GM21360 (cell line): ENCODE measurements around the gene KIAA1671.

ENCODE experiments used
- ATAC-seq: cut with Tn5 transposase; IDR thresholded peaks from one replicate; pipeline ENCODE4 v1.9.1; 2021; ENCODE audit warnings: mild to moderate bottlenecking, moderate library complexity; ENCODE audit not compliant: unreplicated experiment

The KIAA1671 gene

DNA sequence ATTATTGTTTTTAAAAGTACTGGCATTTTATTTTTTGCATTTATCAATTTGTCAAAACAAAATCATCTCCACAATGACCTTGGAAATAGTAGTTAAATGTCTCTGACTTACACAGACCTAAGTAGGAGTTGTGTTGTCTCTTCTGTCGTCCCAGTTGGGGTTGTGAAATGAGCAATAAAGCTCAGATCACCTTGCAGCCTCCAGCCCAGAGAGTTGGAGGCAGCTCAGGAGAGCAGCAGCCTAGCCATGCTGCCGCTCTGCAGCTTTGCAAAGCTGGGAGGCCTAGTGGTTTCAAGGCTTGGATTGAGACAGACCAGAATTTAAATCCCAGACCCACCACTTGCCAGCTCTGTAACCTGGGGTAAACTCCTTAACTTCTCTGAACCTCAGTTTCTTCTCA is 181.9 kb downstream of the KIAA1671 start:
- ATAC-seq: no peak

DNA sequence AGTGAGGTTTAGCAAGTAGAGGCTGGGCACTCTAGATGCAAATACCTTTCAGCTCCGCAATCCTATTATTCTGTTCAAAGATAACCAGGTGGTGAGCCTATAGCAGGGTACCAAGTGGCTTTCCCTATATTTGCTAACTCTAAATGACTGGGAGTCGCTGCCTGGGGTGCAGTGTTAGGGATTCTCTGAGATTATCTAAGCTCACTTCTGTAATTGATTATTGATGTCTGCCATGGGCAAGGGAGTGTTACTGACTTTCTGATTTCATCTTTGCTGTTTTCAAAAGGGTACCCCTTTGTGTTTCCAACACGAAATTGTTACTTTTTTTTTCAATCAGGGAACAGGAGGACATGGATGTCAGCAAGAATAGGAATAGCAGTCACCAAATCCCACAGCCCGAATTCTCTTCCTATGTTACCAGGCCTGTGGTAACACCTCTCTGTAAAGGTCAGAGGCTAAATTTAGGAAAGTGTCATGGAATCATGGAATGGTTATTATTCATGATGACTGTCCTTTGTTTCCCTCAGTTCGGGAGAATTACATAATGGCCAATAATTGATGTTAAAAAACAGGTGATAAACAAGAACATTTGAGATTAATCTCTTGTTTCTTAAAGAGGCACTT is 184.5 kb downstream of the KIAA1671 start:
- ATAC-seq: no peak

GRCh38 chr22:25137577-25138525 is 185.3 kb downstream of the KIAA1671 start:
- no peak for ATAC-seq

GRCh38 chr22:25139062-25139461 is 186.5 kb downstream of the KIAA1671 start:
- ATAC-seq: no peak

GRCh38 chr22:25142102-25142501 is 189.6 kb downstream of the KIAA1671 start:
- no peak for ATAC-seq

GRCh38 chr22:25143156-25144076 is 190.9 kb downstream of the KIAA1671 start:
- ATAC-seq: no peak

DNA sequence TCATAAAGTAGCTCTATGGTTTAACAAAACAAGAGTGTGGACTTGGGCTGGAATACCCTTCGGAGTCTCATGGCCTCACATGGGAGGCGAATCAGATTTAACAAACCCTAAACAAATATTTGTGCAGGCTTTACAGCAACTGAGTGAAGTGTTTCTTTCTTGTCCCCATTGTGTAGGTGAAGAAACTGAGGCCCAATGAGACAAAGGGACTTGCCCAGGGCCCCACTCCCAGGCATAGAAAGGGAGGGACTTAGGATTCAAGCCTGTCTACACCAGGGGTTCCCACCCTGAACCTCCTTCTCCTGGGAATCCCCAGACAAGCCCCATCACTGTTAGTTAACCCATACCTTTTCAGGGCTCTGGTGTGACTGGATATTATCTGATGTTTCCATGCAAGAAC is 192.0 kb downstream of the KIAA1671 start:
- ATAC-seq: no peak

DNA sequence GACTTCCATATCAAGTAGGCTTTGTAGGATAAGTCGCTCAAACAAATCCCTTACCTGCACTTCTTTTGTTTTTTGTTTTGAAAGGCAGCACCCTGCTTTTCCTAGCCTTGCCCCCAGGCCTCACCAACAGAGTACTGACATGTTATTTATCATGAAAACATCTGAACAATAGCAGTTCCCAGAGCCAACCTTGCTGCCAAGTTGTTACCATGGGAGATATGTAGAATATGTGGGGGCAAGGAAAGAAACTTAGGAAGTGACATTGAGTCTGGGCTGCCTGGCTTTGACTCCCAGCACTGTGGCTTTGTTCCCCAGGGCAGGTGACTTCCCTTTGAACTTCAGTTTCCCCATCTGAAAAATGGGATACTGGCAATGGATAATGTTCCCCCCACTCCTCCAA is 193.8 kb downstream of the KIAA1671 start:
- no peak for ATAC-seq

DNA sequence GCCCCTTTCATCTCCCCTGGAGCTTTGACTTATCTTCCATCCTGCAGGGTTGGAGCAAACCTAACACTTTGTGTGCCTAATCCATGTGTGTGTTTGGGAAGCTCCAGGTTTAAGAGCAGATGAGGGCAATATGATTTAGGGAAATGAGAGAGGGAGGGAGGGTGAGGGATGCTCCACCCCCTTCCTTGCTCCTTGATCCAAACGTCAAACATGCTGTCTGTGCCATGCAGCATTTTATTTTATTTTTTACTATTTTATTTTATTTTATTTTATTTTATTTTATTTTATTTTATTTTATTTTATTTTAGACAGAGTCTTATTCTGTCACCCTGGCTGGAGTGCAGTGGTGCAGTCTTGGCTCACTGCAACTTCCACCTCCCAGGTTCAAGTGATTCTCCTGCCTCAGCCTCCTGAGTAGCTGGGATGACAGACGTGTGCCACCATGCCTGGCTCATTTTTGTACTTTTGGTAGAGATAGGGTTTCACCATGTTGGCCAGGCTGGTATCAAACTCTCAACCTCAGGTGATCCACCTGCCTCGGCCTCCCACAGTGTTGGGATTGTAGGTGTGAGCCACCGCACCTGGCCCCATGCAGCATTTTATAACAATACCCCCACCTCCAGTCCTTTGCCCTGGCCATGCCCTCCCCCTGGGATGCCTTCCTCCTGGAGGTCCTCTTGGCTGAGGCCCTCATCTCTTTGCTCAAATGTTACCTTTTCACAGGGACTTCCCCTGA is 194.6 kb downstream of the KIAA1671 start:
- ATAC-seq: no peak

GRCh38 chr22:25147642-25147928 is 195.1 kb downstream of the KIAA1671 start:
- no peak for ATAC-seq

GRCh38 chr22:25148149-25148691 is 195.7 kb downstream of the KIAA1671 start:
- ATAC-seq: no peak

- ATAC-seq: no peak
Observed at GRCh38 chr22:25149014-25149413, 196.5 kb downstream of the KIAA1671 start.

- no peak for ATAC-seq
Observed at GRCh38 chr22:25153961-25154666, 201.6 kb downstream of the KIAA1671 start.

- no peak for ATAC-seq
Observed at GRCh38 chr22:25154667-25154999, 202.1 kb downstream of the KIAA1671 start.

- ATAC-seq: no peak
Observed at GRCh38 chr22:25156736-25157135, 204.2 kb downstream of the KIAA1671 start.

- no peak for ATAC-seq
Observed at GRCh38 chr22:25159028-25159427, 206.5 kb downstream of the KIAA1671 start.

DNA sequence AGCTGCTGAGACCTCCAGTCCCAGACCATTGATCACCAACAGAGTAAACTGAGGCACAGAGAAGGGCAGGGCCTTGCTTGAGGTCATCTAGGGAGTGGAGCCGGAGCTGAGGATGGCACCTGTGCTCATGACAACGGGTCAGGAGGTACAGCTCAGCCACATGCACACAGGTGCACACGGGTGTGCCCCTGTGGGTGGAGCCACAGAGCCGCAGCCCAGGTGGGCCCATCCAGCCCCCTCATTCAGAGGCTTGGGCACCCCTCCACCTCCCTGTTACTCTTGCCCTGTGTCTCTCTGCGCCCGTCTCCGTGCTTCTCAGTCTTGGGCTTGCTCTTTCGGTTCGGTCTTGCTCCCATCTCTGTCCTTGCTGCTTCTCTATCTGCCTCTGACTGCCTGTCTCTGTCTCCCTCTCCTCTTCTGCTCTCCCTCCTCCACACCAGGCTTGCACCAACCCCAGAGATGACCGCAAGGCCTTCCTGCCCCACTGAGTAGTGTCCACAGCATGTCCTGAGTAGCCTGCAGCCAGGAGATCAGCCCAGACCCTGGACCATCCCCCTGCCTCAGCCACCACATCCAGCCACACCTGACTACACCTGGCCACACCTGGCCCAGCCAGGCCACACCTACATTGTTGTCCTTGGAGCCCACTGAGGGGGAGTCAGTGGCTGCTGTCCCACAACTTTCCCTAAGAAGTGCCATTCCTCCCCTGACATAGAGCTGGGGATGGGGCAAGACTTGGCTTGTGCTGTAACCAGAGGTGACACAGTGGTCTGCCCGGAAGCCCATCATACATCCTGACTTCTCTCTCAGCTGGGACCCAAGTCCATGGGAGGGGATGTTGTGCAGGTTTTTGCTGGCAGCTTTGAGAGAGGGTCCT is 207.8 kb downstream of the KIAA1671 start:
- no peak for ATAC-seq

GRCh38 chr22:25161017-25161915 is 208.8 kb downstream of the KIAA1671 start:
- no peak for ATAC-seq
